IMR-90 (cell line): ENCODE measurements around the gene IP6K1. TPM values are rescaled to one million over a fixed set of nuclear protein-coding genes. Genes with fewer than 3 reads are reported as not detected.

ENCODE experiments used
- ATAC-seq: fragments of 200-7000 bp; cut with Tn5 transposase; 2 replicates; pipeline ENCODE4 v1.9.1; 2020; ENCODE audit warnings: low read depth, mild to moderate bottlenecking, moderate library complexity
- BruUV-seq: library from RNA; stranded (reverse); fragments of 400-500 nt; replicated peaks from 2 replicates; lab custom pipeline; 2021; lab: Mats Ljungman, UMichigan
- CTCF ChIA-PET: fragments of 300-600 bp; formaldehyde crosslinking; extraction: SDS; loops from one replicate; lab custom pipeline; 2021; ENCODE audit warnings: antibody characterized with exemption; lab: Yijun Ruan, JAX
- POLR2A ChIA-PET: fragments of 300-600 bp; sonication (Branson Sonifier 250); formaldehyde crosslinking; loops from one replicate; lab custom pipeline; 2022; ENCODE audit warnings: antibody characterized with exemption; ENCODE audit not compliant: unreplicated experiment; lab: Charles Lee
- DNase-seq: peaks from one replicate; pipeline ENCODE4 v3.0.0; 2013
- H2AFZ ChIP-seq: replicated peaks from 2 replicates; pipeline ENCODE3; 2013; ENCODE audit warnings: low read length, mild to moderate bottlenecking; ENCODE audit not compliant: poor library complexity
- H2AK5ac ChIP-seq: 2 replicates; pipeline ENCODE4 v1.6.1; 2013; ENCODE audit warnings: low read depth, low read length, inconsistent platforms
- H2AK9ac ChIP-seq: replicated peaks from 2 replicates; pipeline ENCODE3; 2013; ENCODE audit warnings: mild to moderate bottlenecking, low read depth, low read length, moderate library complexity; ENCODE audit not compliant: poor library complexity
- H2BK120ac ChIP-seq: 2 replicates; pipeline ENCODE4 v1.6.1; 2013; ENCODE audit warnings: low read depth, low read length, inconsistent platforms
- H2BK15ac ChIP-seq: 3 replicates; pipeline ENCODE4 v1.6.1; 2013; ENCODE audit warnings: low read depth, low read length, inconsistent platforms
- H2BK20ac ChIP-seq: 2 replicates; pipeline ENCODE4 v1.6.1; 2013; ENCODE audit warnings: low read depth, mild to moderate bottlenecking, inconsistent platforms, low read length, moderate library complexity
- H2BK5ac ChIP-seq: 2 replicates; pipeline ENCODE4 v1.6.1; 2013; ENCODE audit warnings: mild to moderate bottlenecking, low read depth, low read length, inconsistent platforms; ENCODE audit not compliant: poor library complexity, severe bottlenecking
- H3K14ac ChIP-seq: replicated peaks from 2 replicates; pipeline ENCODE4 v1.6.1; 2013; ENCODE audit warnings: low read depth, low read length, inconsistent platforms
- H3K18ac ChIP-seq: 2 replicates; pipeline ENCODE4 v1.6.1; 2013; ENCODE audit warnings: low read depth, low read length, control low read depth
- H3K23ac ChIP-seq: 2 replicates; pipeline ENCODE4 v1.6.1; 2013; ENCODE audit warnings: low read depth, low read length, inconsistent platforms
- H3K27ac ChIP-seq: 2 replicates; pipeline ENCODE4 v1.5.1; 2013; ENCODE audit warnings: mild to moderate bottlenecking, control low read depth, low read length; ENCODE audit not compliant: insufficient read depth
- H3K27me3 ChIP-seq: 2 replicates; pipeline ENCODE4 v1.6.1; 2013; ENCODE audit warnings: low read length; ENCODE audit not compliant: control insufficient read depth, insufficient read depth
- H3K36me3 ChIP-seq: 2 replicates; pipeline ENCODE4 v1.6.1; 2013; ENCODE audit warnings: low read length, mixed read lengths; ENCODE audit not compliant: control insufficient read depth, insufficient read depth
- H3K4ac ChIP-seq: 2 replicates; pipeline ENCODE4 v1.6.1; 2013; ENCODE audit warnings: low read depth, low read length, inconsistent platforms
- H3K4me1 ChIP-seq: 2 replicates; pipeline ENCODE4 v1.6.1; 2013; ENCODE audit warnings: low read length, mixed read lengths; ENCODE audit not compliant: control insufficient read depth, insufficient read depth
- H3K4me2 ChIP-seq: 2 replicates; pipeline ENCODE4 v1.6.1; 2013; ENCODE audit warnings: low read depth, mild to moderate bottlenecking, control low read depth, low read length, moderate library complexity
- H3K4me3 ChIP-seq: 2 replicates; pipeline ENCODE4 v1.5.1; 2013; ENCODE audit warnings: low read depth, mild to moderate bottlenecking, control low read depth, low read length, moderate library complexity; ENCODE audit not compliant: insufficient read depth
- H3K56ac ChIP-seq: 2 replicates; pipeline ENCODE4 v1.6.1; 2013; ENCODE audit warnings: low read length, inconsistent platforms; ENCODE audit not compliant: insufficient read depth; ENCODE audit errors: extremely low read depth
- H3K79me1 ChIP-seq, 2 experiments: 2 replicates each; pipeline ENCODE4 v1.6.1; 2013; ENCODE audit warnings: low read length in 2 of 2, inconsistent platforms in 1 of 2, low read depth in 1 of 2
- H3K9ac ChIP-seq: 2 replicates; pipeline ENCODE4 v1.6.1; 2013; ENCODE audit warnings: low read depth, low read length, control low read depth
- H3K9me1 ChIP-seq: 2 replicates; pipeline ENCODE4 v1.6.1; 2013; ENCODE audit warnings: low read length, inconsistent platforms; ENCODE audit not compliant: insufficient read depth
- H3K9me3 ChIP-seq: 2 replicates; pipeline ENCODE4 v1.6.1; 2013; ENCODE audit warnings: low read length; ENCODE audit not compliant: control insufficient read depth, insufficient read depth
- H4K20me1 ChIP-seq: 2 replicates; pipeline ENCODE4 v1.6.1; 2013; ENCODE audit warnings: low read length, inconsistent platforms; ENCODE audit not compliant: insufficient read depth
- H4K5ac ChIP-seq: 2 replicates; pipeline ENCODE4 v1.6.1; 2013; ENCODE audit warnings: mild to moderate bottlenecking, low read depth, low read length, control low read depth
- H4K8ac ChIP-seq, 2 experiments: 2 replicates each; pipeline ENCODE4 v1.6.1; 2013; ENCODE audit warnings: low read depth in 2 of 2, low read length in 2 of 2, control low read depth in 1 of 2, inconsistent platforms in 1 of 2
- H4K91ac ChIP-seq: 2 replicates; pipeline ENCODE4 v1.6.1; 2013; ENCODE audit warnings: low read depth, low read length, inconsistent platforms; ENCODE audit not compliant: insufficient read depth
- CEBPB ChIP-seq: IDR thresholded peaks from 2 replicates; pipeline ENCODE4 v1.6.1; 2012; ENCODE audit warnings: low read depth, low read length, improper control_type of control experiment
- MXI1 ChIP-seq: IDR thresholded peaks from 2 replicates; pipeline ENCODE4 v1.6.1; 2012; ENCODE audit warnings: low read depth, mild to moderate bottlenecking, low read length, moderate library complexity, borderline replicate concordance
- WGBS, 2 experiments: methylation state at CpG; one replicate each; pipeline versions ENCODE4 v1.1.5 to v1.1.7; 2013; ENCODE audit warnings: missing lambda C conversion rate in 2 of 2; ENCODE audit not compliant: insufficient read length in 1 of 2; ENCODE audit errors: extremely low coverage in 2 of 2; 5-methylcytosine and 5-hydroxymethylcytosine counted together
- dilution Hi-C: fragments of 300-500 bp; cut with HindIII; formaldehyde crosslinking; loops from one replicate; pipeline ENCODE4 v1.14.3; 2018; ENCODE audit warnings: low sequenced_read_pairs; ENCODE audit not compliant: unreplicated experiment
- in situ Hi-C: fragments of 300-500 bp; cut with MboI; formaldehyde crosslinking; loops from 3 replicates; pipeline ENCODE4 v1.14.3; 2019; ENCODE audit warnings: low sequenced_read_pairs, inconsistent platforms, mixed read lengths
- intact Hi-C: fragments of 100-400 bp; cut with micrococcal nuclease; formaldehyde crosslinking; loops from 2 replicates; pipeline ENCODE4 v1.10.0; 2022
- polyA plus RNA-seq, 3 experiments: library from polyadenylated mRNA; depleted of rRNA; stranded (reverse); fragments of >200 nt; gene quantifications; 2 replicates each; pipeline ENCODE4 v1.2.3, GENCODE V29; 2012; ENCODE audit warnings: low replicate concordance in 1 of 3
- total RNA-seq: library from RNA; depleted of rRNA; stranded (reverse); fragments of >200 nt; gene quantifications from 2 replicates; pipeline ENCODE4 v1.2.3, GENCODE V29; 2012

Gene IP6K1
- total and polyA plus RNA-seq, 2 of the 4 experiments (the other 2 are of a cell fraction): 28.3 to 28.7 TPM

GRCh38 chr3:49813497-49814174, 27.3 kb upstream of the IP6K1 start, which contains the start of gene UBA7:
UBA7 (minus strand) TSS chr3:49813953; CDS start chr3:49813787, 166 bp downstream.
- in situ Hi-C loops (no loop called here), intact Hi-C loops (no loop called here), dilution Hi-C loops (no loop called here)
- TSS peak; percentile 55 for BruUV-seq
- Histone ChIP-seq H3K56ac (peak within 1 kb of the TSS; percentile 83; the same call in 1 of the 2 replicates), H3K27me3 (no peaks in the 10 kb centered on the region), H3K4me1 (peaks cover 8% of the 10 kb centered on the region), H3K23ac (peak within 1 kb of the TSS; percentile 96), H4K8ac (peak within 1 kb of the TSS; percentile 99 to 100), H3K9me1 (peaks cover 12% of the 10 kb centered on the region; the same call in 1 of the 2 replicates), H2BK20ac (peak within 1 kb of the TSS; percentile 69; the same call in 1 of the 2 replicates), H3K27ac (peak within 1 kb of the TSS; percentile 93), H4K5ac (peak within 1 kb of the TSS; percentile 94), H2BK120ac (peak within 1 kb of the TSS; percentile 89), H2BK5ac (peak within 1 kb of the TSS; percentile 83), H3K36me3 (peaks cover 31% of the 10 kb centered on the region), H2AFZ (peak within 1 kb of the TSS; percentile 98), H2AK9ac (peak within 1 kb of the TSS; percentile 88), H3K4me2 (peak within 1 kb of the TSS; percentile 89), H2AK5ac (peak within 1 kb of the TSS; percentile 73), H4K20me1 (no peaks in the 10 kb centered on the region), H2BK15ac (peak within 1 kb of the TSS; percentile 64; the same call in 1 of the 3 replicates), H3K9me3 (no peaks in the 10 kb centered on the region), H3K9ac (peak within 1 kb of the TSS; percentile 97), H3K14ac (peak within 1 kb of the TSS; percentile 100), H4K91ac (peak within 1 kb of the TSS; percentile 97), H3K18ac (peak within 1 kb of the TSS; percentile 89), H3K4ac (peak within 1 kb of the TSS; percentile 98), H3K4me3 (peak within 1 kb of the TSS; percentile 55), H3K79me1 (peaks cover 3 to 16% of the 10 kb centered on the region in 2 experiments; a peak in 2 of 4 replicates)
- 13% methylated on average over 3 of the region's 9 CpGs; no CpG with 5 or more reads in 1 of the 2 experiments for WGBS, 2 experiments
- DNase-seq (peak; percentile 80), ATAC-seq (peak; percentile 96)
- TF ChIP-seq CEBPB: no peak
- peak; percentile 51; the same call in 1 of the 2 replicates for TF ChIP-seq MXI1
- POLR2A ChIA-PET: interaction anchor here (1.3 kb wide), 1 partner anchor 9 kb away, joined by 4 read pairs; no protein-coding TSS in a partner anchor
- CTCF ChIA-PET: interaction anchor here (2.2 kb wide), 1 partner anchor 11 kb away, joined by 9 read pairs; the partner anchor contains the start of gene INKA1
